LNCaP clone FGC (cell line): Measurements from ENCODE around the gene PRDM16.

Experiments used
- DNase-seq: peaks from one replicate; pipeline ENCODE4 v3.0.0-alpha.2; 2011; ENCODE audit warnings: low read depth
- H3K4me3 ChIP-seq: 2 replicates; pipeline ENCODE4 v1.5.1; 2011; ENCODE audit warnings: mild to moderate bottlenecking, low read depth, low read length, control low read depth
- CTCF ChIP-seq: IDR thresholded peaks from 2 replicates; pipeline ENCODE4 v1.5.1; 2012; ENCODE audit warnings: mild to moderate bottlenecking; ENCODE audit not compliant: control insufficient read depth, insufficient read depth; ENCODE audit errors: extremely low read depth

Gene PRDM16

GRCh38 chr1:3168678-3169077 lies 99.7 kb downstream of the PRDM16 start:
- H3K4me3 ChIP-seq, result no peak overlapping the region
- DNase-seq, result no peak
- TF ChIP-seq CTCF, result no peak

DNA sequence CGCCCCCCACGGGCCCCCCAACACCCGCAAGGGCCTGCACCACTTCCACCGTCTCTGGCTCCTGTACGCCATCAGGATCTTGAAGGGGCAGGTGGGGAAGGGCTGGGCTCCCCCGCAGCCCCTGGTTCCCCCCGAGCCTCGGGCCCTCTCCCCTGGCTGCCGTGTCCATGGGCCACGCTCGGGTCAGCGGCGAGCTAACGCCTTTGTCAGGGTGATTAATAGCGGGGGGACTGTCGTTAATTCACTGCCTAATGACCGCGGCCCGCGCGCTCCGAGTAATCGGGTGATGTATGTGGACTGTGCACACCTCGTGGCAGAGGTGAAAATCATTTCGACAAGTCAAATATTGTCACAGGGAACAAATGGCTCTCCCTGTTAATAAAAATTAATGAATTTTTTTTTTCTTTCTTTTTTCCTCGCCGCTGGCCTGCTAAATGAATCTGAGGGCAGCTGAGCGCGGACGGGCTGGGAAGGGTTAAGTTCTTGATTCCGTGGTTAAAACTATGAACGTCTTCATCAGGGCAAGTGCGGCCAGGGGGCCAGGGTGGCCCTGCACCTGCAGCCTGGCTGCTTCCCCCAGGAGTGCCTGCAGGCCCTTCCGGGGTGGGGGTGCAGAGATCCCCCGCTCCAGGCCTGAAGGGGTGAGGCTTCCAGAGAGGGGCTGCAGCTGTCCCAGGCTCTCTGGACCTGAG lies 100.8 kb downstream of the PRDM16 start:
- no peak for TF ChIP-seq CTCF
- H3K4me3 ChIP-seq, result no peak overlapping the region
- DNase-seq, result no peak

DNA sequence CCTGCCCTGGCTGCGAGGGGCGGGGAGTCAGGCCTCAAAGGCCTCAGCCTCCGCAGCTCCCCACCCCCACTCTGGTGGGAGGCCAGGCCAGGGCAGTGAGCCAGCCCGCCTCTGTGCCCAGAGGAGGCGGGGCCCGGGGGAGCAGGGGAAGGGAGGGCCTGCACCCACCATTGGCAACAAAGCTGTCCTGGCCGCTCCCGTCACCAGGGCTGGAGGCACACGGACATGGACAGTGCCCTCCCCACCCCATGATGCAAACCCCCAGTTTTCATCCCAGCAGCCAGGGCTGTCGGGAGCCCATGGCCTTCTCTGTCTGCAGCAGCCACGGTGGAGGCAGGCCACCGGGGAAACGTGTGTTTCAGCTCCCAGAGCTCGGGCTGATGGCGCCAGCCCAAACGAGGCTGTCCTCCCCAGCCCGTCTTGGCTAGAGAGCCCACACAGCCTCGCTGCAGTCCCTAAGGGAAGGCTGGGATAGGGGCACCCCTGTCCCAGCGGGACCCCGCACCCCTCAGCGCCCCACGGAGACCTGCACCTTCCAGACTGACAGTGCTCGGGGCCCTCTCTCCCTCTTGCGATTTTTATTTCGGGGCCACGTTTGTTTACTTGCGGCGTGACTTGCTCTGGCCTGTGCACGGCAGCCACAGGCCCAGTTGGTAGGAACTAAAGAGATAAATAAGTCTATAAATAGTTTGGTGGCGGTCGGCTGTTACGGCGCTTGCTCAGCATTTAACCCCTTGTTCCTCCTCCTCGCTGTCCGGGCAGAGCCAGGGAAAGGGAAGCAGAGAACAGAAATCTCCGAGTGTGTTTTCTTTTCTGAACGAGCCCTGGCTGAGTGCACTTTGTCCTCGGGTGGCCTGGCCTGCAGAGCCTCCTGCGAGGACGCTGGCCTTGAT lies 101.8 kb downstream of the PRDM16 start:
- TF ChIP-seq CTCF, result no peak
- H3K4me3 ChIP-seq, result no peak overlapping the region
- DNase-seq, result no peak

DNA sequence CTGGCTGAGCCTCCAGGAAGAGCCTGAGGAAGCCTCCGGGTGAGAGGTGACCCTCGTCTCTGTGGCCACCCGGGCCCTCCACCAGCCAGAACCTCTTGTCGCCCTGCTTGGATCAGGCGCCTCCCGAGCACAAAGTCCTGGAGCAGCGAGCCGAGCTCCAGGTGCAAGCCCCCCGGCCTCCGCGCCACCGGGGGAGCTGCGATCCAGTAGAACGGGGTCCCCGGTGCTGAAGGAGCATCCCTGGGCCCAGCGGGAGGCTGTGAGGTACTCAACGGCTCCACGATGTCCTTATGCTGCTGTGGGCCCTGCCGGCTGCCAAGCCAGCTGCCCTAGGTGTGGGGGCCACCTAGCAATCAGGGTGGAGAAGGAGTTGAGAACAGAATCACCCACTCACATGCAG lies 102.8 kb downstream of the PRDM16 start:
- no peak overlapping the region for H3K4me3 ChIP-seq
- DNase-seq, result no peak
- TF ChIP-seq CTCF, result no peak

DNA sequence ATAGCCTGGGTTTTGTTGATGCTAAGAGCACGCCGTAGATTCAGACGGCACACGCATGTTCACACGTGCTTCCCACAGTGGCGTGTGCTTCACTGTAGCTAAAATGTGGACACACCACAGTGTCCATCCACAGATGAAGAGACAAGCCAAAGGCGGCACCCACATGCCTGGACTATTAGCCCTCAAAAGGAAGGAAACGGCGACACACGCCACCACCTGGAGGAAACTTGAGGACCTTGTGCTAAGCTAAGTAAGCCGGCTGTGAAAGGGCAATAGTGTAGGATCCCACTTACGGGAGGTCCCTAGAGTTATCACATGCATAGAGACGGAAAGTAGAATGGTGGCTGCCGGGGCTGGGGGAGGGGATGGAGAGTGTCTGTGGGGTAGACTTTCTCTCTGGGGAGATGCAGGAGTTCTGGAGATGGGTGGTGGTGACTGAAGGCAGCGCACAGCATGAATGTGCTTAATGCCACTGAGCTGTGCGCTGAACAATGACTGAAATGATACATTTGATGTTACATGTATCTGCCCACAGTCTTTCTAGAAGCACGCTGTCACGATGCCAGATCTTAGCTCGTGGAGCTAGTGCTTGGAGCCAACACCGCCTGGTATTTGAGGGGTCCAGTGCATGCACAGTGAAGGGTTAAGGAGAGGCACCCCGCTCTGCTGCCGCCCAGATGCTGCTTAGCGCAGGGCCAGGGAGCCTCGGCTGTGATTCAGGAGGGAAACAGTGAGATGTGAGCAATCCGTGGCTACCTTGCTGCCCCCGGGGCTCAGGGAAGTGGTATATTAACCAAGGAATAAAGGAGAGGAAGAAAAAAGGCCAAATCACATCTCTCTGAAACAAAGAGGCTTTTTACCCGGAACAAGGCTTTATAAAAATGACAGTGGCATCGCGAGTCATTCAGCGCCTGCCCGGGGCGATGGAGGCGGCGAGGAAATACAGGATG lies 103.7 kb downstream of the PRDM16 start:
- TF ChIP-seq CTCF, result no peak
- no peak for DNase-seq
- H3K4me3 ChIP-seq, result no peak overlapping the region

- DNase-seq, result no peak
- H3K4me3 ChIP-seq, result no peak overlapping the region
- no peak for TF ChIP-seq CTCF
Observed at GRCh38 chr1:3173381-3173980, 104.5 kb downstream of the PRDM16 start.
